Pons (tissue), 1 donor: ENCODE measurements around the gene PNKD.

Source experiments
- DNase-seq: peaks from one replicate; pipeline ENCODE4 v3.0.0-alpha.2; 2016; ENCODE audit warnings: low spot score

Gene PNKD

DNA sequence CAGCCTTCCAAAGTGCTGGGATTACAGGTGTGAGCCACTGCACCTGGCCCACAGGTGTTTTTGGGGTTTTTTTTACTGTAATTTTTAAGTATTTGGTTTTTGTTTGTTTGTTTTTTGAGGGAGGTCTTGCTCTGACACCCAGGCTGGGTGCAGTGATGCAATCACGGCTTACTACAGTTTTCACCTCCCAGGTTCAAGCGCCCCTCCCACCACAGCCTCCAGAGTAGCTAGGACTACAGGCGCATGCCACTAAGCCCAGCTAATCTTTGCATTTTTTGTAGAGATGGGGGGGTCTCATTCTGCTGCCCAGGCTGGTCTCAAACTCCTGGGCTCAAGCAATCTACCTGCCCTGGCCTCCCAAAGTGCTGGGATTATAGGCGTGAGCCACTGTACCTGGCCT is 104.5 kb downstream of the PNKD start:
- DNase-seq: no peak

DNA sequence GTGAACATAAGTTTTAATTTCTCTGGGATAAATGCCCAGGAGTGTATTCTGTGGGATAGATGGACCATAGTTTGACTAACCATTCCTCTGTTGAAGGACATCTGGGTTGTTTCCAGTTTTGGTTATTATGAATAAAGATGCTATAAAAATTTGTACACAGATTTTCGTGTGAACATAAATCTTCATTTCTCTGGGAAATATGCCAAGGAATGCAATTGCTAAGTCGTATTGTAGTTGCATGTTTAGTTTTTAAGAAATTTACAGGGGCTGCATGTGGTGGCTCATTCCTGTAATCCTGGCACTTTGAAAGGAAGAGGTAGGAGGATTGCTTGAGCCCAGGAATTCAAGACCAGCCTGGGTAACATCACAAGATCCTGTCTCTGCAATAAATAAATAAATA is 104.9 kb downstream of the PNKD start:
- DNase-seq: no peak

DNA sequence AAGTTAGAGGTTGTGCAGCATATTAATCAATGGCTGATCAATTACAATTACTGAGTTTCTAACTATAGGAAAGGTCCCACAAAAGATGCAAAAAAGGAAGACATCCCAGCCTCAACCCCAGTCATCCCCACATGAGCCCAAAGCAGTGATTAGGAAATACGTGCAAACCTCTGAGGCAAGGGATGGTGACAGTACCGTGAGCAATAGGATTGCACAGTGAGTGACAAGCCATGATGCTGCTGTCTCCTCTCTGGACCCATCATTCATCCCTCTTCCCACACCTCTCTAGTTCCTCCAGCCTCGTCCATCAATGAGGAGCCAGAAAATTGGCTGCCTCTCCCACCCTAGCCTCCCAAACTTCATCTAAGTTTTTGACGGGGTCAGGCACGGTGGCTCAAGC is 107.7 kb downstream of the PNKD start:
- DNase-seq: no peak

DNA sequence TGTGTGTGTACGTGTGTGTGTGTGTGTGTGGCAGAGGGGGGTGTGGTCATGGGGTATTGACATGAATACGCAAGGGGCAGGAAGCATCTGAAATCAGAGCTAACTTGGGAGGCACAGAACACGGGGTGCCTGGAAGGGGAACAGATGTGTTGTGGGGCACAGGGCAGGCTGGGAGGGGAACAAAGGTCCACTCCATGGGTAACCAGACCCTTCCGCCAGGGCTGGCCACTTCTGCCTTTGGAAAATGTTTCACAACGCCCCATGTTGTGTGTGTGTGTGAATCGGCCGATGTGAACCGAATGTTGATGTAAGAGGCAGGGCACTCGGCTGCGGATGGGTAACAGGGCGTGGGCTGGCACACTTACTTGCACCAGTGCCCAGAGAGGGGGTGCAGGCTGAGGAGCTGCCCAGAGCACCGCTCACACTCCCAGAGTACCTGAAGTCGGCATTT is 111.6 kb downstream of the PNKD start, which contains the start of gene SLC11A1:
SLC11A1 (plus strand) TSS at position 358 of the 451 bp plus-strand sequence. CDS start 96 bp downstream, outside the sequence.
- peak; percentile 74 for DNase-seq

DNA sequence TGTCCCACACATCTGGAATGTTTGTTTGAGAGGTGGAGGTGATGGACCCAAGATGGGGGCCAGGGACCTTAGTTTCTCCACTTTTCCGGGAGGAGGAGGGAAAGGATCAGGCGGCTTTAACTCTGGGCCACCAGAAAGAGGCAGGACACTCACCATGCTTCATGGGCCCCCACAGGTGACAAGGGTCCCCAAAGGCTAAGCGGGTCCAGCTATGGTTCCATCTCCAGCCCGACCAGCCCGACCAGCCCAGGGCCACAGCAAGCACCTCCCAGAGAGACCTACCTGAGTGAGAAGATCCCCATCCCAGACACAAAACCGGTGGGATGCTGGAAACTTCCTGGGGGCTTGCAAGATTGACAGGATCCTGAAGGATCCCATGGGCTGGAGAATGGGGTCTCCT is 112.5 kb downstream of the PNKD start:
- no peak for DNase-seq

DNA sequence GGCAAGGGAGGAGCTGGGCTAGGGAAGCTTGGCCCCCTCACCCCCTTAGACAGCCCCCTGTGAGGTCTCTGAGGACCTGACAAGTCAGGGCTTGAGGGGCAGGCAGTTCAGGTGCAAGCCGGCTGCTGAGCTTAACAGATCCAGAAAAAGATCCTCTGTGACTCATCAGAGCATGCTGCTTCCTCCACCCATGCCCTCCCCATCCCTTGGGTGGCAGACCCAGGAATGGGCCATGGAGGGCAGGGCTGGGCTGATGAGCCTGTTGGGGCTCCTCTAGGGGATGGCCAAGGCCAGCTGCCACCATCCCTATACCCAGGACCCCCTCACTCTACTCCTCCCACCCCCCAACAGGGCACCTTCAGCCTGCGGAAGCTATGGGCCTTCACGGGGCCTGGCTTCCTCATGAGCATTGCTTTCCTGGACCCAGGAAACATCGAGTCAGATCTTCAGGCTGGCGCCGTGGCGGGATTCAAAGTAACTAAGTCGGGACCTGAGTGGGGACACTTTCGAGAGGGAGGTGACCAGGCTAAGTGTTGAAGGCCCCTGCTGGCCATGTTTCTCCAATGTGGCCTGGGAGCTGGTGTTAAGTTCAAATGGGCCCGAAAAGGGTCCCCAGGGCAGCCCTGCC is 113.7 kb downstream of the PNKD start:
- DNase-seq: no peak

DNA sequence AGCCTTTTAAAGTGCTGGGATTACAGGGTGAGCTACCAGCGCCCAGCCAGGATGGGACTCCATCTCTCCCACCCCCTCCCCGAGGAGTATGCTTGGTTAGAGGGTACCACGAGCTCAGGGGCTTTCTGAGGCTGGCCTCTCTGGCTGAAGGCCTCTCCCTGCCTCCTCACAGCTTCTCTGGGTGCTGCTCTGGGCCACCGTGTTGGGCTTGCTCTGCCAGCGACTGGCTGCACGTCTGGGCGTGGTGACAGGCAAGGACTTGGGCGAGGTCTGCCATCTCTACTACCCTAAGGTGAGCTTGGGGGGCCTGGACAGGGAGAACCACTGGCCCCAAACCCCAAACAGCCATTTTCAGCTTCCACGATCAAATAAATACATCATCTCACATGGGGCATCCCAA is 114.7 kb downstream of the PNKD start:
- no peak for DNase-seq

DNA sequence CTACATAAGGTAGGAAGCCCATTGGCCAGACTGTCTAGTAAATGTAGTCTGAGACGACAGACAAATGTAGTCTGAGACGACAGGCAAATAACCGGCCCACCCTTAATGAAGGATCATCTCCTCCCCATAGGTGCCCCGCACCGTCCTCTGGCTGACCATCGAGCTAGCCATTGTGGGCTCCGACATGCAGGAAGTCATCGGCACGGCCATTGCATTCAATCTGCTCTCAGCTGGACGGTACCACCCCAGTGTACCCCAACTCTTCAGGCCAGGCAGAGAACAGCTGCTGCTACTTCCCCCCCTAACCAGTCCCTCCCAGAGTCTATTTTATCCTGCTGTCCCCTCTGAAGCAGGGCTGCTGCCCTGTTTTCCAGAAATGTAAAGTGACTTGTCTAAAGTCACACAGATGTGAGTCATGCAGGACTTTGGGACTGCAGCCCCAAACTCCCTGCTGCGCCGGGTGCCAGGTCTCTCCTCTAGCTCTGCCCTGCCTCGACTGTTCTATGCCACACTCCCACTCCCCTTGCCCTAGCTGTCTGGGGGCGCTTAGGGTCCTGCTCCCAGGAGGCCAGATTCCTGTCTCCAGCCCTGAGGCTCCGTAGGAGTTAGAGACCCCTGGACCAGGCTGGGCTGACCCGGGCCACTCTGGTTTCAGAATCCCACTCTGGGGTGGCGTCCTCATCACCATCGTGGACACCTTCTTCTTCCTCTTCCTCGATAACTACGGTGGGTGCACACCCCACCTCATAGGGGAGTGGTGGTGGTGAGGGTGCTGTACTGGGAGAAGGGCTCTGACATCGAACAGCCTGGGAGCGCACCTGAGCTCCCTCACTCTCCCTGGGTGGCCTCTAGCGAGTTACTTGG is 116.4 kb downstream of the PNKD start:
- DNase-seq: no peak

DNA sequence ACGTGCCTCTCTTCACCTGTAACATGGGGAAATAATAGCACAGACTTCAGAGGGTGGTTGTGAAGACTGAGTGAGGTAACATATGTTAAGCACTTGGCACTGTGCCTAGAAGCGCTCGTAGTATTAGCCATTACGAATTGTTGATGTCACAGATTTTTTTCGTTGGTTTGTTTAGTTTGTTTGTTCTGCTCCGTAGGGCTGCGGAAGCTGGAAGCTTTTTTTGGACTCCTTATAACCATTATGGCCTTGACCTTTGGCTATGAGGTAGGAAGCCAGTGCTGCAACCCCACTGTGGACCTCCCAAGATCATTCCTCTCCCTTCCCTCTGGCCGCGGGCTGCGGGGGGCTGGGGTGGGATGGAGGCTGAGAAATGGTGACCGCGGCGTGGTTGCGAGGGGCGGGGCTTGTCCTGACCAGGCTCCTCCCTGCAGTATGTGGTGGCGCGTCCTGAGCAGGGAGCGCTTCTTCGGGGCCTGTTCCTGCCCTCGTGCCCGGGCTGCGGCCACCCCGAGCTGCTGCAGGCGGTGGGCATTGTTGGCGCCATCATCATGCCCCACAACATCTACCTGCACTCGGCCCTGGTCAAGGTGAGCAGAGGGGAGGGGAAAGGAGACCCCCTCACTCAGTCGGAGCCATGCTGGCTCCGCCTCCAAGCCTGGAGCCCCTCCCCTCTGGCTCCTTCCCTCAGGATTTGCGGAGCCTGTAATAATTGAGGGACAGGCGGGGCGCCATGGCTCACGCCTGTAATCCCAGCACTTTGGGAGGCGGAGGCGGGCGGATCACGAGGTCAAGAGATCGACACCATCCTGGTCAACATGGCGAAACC is 117.3 kb downstream of the PNKD start:
- DNase-seq: no peak

DNA sequence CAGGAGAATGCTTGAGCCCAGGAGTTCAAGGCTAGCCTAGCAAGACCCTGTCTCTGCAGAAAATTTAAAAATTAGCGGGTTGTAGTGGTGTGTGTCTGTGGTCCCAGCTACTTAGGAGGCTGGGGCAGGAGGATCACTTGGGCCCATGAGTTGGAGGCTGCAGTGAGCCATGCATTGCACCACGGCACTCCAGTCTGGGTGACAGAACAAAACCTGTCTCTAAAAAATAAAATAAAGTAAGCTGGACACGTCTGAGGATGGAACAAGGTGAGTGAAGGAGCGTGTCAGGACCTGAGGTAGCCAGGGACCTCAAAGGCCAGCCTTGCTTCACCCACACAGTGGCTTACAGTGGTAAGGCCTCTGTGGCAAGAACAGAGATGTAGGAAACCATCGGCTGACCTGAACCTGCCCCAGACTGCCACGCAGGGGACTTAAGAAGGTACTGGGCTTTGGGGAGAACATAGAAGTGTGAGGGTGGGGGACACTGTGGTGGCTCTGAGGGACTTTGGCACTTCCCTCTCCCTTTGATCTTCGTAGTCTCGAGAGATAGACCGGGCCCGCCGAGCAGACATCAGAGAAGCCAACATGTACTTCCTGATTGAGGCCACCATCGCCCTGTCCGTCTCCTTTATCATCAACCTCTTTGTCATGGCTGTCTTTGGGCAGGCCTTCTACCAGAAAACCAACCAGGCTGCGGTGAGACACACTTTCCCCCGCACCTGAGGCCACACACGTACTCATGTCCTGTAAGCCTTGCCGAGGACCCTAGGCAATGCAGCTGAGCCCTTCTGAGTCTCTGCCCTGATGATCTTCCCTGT is 119.2 kb downstream of the PNKD start:
- no peak for DNase-seq

DNA sequence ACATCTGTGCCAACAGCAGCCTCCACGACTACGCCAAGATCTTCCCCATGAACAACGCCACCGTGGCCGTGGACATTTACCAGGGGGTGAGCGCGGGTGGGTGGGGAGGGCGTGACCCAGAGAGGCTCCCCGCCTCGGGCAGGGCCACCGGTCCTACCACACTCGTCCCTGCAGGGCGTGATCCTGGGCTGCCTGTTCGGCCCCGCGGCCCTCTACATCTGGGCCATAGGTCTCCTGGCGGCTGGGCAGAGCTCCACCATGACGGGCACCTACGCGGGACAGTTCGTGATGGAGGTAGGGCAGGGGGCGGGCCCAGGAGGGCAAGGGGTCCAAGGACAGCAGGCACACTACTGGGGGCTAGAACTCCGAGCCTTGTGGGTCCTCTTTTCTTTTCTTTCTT is 120.9 kb downstream of the PNKD start:
- DNase-seq: no peak

DNA sequence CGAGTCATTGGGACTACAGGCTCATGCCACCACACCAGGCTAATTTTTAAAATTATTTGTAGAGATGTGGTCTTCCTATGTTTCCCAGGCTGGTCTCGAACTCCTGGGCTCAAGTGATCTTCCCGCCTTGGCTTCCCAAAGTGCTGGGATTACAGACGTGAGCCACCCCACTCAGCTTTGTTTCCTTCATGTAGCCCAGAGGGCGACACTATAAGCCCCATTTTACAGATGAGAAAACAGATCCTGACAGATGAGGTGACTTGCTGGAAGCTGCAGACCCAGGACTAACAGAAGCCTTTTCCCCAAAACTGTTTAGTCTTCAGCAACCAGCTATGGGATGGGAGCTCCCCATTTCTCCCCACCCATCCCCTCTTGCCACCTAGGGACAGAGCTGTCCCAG is 122.1 kb downstream of the PNKD start:
- no peak for DNase-seq

DNA sequence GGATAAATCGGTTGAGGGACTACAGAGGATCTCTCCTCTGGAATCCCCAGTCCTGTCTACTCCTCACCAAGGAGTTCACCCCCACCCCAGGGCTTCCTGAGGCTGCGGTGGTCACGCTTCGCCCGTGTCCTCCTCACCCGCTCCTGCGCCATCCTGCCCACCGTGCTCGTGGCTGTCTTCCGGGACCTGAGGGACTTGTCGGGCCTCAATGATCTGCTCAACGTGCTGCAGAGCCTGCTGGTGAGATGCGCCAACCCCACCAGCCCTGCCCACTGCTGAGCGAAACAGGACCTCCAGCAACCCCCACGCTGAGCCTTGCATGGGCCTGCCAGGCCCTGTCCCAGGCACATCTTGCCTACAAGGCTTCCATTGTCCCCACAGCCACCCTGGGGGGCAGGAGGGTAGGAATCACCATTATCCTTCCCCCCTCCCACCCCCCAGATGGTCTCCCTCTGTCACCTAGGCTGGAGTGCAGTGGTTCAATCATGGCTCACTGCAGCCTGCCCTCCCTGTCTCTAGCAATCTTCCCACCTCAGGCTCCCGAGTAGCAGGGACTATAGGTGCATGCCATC is 122.7 kb downstream of the PNKD start:
- no peak for DNase-seq

DNA sequence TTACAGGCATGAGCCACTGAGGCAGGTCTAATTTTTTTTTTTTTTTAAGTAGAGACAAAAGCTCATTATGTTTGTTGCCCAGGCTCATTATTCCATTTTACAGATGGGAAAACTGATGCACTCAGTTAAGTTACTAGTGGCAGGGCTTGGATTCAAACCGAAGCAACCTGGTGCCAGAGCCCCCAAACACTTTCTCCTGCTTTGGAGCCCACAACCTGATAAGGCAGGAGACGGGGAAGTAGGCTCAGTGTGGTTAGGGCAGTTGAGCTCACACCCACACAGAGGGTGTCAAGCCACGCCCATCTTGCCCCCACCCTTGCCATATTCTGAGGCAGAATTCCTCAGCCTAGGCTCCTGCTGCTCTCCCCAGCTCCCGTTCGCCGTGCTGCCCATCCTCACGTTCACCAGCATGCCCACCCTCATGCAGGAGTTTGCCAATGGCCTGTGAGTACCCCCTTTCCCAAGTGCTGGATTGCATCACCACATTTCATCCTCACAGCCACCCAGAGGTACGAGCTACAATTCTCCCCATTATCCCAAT is 123.5 kb downstream of the PNKD start:
- no peak for DNase-seq

DNA sequence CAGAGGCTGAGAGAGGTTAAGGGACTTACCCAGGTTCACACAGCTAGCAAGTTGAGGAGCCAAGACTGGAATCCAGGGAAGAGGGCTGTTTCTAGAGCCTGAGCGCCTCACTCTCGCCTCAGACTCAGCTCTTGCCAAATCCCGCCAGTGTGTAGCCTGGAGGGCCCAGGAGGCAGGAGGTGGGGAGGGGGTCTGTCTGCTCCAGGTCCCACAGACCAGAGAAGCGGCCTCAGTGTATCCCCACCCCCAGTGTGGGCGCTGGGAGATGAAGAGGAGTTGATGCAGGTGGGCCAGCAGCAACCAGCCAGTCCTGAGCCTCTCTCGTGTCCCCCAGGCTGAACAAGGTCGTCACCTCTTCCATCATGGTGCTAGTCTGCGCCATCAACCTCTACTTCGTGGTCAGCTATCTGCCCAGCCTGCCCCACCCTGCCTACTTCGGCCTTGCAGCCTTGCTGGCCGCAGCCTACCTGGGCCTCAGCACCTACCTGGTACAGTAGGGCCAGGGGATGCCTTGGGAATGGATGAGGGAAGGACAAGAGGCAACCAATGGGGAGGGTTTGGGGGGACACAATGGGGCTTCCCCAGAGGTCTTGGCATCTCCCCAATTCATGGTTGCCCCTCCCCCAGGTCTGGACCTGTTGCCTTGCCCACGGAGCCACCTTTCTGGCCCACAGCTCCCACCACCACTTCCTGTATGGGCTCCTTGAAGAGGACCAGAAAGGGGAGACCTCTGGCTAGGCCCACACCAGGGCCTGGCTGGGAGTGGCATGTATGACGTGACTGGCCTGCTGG is 124.2 kb downstream of the PNKD start:
- no peak for DNase-seq

DNA sequence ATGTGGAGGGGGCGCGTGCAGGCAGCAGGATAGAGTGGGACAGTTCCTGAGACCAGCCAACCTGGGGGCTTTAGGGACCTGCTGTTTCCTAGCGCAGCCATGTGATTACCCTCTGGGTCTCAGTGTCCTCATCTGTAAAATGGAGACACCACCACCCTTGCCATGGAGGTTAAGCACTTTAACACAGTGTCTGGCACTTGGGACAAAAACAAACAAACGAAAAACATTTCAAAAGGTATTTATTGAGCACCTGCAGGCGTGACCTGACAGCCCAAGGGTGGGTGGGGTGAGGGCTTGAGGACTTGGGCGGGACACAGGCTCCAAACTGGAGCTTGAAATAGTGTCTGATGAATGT is 124.7 kb downstream of the PNKD start:
- DNase-seq: no peak

DNA sequence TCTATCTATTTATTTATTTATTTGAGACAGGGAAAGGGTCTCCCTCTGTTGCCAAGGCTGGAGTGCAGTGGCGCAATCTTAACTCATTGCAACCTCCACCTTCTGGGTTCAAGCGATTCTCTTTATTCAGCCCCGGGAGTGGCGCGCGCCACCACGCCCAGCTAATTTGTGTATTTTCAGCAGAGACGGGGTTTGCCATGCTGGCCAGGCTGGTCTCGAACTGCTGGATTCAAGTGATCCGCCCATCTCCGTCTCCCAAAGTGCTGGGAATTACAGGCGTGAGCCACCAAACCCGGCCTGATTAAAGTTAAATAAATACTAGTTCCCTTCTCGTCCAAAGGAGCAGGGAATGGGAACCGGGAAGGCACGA is 125.1 kb downstream of the PNKD start:
- no peak for DNase-seq

DNA sequence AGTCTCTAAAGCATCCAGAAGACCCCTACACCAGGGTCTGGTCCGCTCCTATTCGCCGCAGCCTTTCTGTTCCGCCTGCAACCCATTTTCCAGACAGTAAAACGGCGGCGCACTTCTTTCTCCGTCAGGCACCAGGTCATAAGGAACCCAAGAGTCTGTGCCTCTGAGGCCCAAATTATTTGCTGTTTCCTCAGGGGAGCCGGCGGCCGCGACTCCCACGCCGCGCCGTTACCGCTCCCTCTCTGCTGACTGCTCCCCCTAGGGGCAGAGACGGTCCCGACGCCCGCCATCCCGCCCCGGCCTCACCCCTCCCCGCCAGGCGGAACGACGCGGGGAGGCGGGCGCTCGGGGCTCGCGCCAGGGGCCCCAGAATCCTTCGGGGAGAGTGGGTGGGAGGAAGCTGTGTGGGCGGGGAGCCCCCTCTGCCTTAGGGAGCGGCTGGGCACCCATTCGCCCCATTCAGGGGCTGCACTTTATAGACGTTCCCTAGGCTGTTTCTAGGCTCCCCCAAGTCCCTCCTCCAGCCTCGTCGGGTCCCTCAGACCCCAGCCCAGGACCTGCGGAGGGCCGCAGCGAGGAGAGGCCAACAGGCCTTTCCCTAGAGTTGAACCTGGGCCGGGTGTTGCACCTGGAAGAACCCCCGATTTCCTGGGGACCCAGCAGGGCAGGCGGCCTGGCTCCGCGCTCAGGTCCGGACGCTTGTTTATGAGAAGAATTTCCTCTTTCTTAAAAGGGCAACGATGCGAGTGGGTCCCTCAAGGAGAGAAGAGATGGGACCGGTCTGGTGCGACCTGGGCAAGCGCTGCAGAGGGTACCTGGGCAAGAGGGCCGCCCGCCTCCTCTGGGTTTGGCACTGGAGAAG is 125.7 kb downstream of the PNKD start:
- DNase-seq: peak; percentile 98
